ENCODE results near the gene CCDC178.

CCDC178 gene

DNA sequence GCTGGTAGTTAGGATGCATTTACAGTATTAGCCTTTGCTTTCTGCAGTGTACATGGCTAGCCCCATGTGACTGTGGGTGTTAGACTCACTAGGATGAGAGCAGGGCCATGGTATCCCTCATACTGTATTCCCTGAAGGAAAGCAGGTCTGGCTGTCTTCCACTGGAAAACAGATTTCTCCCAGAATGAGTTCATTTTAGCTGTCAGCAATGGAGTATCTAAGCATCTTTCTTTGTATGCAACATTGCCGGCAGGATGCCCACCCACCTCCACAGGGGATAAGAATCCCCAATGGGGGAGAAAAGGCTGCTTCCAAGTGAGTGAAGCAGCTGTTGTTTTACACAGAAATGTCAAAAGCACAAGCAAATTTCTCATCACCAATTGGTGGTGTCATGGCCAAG is 525.0 kb downstream of the CCDC178 start:
- no peak for DNase-seq (ENCODE audit: low spot score)

DNA sequence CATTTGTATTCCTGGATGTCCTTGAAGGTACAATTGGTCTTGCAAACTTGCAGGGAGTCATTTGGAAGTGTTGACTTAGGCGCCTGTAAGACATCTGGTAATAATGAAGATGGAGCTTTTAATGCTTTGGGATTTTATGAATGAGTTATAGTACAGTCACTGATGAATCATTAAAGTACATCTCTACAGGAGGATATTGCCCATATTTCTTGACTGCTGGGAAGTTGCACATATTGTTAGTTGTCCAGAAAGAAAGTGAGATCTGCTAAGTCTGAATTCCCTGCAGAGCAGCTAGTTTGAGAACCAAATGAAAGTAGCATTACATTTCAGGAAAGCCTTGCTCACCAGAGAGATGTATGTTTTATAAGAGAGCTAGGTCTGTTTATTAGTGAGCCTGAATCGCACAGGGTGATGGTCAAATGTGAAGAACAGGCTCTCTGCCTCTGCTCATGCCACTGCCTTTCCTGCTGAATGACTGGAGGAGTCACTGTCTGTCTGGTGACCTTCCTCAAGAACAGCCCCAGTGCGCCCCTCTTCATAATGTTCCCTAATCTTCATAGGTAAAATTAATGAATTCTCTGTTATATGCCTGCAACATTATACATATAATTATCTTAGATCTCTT is 528.7 kb downstream of the CCDC178 start:
- no peak for DNase-seq (ENCODE audit: low spot score)

DNA sequence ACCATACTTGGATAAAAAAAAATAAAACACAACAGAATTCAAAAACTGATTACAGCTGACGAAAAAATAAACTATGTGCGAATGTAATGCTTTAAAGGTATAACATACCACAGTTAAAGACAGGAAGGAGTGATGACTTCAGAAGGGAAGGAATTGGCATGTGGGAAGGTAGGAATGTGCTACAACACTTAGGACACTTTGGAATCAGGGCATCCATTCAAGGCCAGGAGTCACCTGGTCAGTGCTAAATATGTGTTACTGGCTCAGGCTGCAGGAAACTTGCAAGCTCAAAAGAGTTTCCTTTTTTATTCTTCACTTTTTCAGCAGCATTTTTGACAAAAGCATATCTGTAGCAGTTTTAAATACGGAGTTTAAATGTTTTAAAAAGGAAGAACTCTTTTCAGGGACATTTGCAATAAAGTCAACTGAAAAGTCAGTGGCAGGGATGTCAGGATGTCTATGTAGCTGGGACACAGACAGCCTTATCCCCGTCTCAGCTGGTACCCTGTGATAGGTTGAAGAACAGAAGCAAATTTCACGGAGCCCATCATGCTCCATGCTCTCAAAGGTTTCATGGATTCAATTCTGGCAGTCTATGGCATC is 529.7 kb downstream of the CCDC178 start:
- DNase-seq (ENCODE audit: low spot score) = no peak

DNA sequence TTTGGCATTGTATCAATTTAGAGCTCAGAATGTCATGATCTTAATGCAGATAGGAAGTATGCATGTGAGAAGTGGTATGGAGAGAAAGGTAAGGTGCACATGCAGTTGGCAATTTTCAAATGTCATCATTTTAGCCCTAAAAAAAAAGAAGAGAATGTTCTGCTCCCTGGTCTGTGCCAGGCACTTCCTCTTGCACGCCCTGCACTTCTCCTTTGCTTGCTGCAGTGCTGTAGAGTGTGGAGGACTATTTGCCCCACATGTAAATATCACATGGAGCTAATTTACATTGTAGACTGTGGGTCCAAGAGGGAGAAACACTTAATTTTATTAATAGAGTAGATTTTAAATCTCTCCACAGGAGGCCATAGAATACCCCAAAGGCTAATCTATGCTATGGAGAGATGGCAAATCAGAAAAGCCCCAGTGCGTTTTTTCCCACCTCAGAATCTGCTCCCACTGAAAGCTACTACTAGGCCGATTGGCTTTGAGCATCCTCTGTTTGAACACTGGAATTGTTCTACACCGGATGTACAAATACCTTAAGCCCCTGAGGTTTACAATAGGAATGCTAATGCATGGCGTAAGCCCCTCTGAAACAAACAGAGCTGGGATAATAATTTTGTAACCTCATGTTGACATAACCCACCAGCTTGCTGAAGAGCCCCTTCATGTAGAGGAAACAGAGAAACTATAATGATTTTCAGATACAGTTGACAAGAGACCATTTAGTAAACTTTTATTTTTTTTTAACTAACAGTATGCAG is 530.5 kb downstream of the CCDC178 start:
- DNase-seq (ENCODE audit: low spot score) = no peak

DNA sequence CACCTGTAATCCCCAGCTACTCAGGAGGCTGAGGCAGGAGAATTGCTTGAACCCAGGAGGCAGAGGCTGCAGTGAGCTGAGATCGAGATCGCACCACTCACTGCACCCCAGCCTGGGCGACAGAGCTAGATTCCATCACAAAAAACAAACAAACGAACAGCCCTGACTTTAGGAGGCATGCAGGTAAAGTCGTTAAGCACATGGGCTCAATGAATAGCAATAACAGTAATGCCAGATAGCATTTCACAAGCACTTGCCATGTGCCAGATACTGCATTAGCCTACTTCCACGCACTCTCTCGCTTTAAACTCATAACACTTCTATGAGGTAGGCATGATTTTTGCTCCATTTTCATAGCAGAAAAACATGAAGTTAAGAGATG is 532.1 kb downstream of the CCDC178 start:
- no peak for DNase-seq (ENCODE audit: low spot score)

DNA sequence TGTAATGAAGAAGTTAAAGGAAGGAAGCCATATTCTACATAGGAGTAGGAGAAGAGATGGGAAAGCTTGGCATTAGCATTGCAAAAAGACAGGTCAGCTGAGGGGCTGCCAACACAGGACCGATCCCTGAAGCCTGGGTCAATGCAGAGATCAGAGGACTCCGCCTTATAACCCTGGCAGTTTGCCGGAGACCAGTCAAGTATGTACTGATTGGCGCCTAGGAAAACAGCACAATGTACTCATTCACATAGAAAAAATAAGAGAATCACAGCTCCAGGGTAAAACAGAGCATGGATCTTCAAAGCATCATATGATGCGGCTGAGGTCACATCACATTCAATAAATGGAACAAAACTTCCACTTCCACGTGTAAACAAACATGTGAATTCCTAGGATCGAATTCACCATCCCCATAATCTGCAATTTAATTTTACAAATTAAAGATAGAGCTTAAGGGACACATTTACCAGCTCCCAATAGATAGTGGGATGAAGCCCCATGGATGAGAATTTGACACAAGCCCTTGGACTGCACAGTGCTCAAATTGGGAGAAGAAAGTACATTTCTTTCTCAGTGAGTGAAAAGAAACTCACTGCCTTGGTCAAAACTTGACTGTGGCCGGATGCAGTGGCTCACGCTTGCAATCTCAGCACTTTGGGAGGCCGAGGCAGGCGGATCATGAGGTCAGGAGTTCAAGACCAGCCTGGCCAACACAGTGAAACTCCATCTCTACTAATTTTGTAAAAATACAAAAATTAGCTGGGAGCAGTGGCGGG is 532.7 kb downstream of the CCDC178 start:
- no peak for DNase-seq (ENCODE audit: low spot score)

DNA sequence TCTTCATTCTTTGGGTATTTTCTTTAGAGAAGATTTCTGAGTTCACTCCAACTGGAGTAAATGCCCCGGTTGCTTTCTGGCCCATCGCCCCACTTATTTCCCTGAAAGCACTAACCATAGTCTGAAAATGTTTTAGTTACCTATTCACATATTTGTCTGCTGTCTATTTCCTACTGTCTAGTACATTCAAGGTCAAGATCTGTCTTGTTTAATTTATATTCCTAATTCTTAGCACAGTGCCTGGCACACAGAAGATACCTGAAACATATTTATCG is 533.3 kb downstream of the CCDC178 start:
- no peak for DNase-seq (ENCODE audit: low spot score)

DNA sequence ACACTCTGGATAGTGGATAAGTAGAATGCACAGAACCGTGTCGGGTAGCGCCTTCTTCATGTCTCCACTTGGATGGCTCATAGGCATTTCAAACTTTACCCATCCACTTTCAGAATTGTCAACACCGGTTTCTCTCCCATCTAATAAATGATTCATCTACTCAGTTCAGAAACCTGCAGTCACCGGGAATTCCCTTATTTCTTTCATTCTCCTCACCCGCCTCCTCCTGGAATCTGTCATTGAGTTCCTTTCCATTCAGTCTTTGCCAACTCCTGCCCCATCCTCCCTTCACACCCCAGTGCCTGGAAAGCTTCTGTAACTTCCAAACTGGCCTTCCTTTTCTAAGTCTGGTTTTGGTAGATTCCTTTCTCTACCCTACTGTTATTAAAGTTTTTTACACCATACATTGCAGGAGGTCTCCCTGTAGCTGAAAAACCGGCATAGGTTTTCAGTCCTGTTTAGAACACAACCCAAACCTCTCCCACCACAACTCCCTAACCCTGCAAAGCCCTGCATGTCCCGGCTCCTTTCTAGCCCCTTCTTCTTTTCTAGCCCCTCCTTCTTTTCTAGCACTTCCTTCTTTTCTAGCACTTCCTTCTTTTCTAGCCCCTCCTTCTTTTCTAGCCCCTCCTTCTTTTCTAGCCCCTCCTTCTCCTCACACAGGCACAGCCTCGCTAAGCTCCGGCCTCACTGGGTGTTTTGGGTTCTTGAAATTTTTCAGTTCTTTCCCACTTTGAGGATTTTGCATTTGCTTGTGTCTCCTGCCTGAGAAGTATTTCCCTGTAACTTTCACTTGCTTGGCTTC is 533.8 kb downstream of the CCDC178 start:
- DNase-seq (ENCODE audit: low spot score) = no peak

DNA sequence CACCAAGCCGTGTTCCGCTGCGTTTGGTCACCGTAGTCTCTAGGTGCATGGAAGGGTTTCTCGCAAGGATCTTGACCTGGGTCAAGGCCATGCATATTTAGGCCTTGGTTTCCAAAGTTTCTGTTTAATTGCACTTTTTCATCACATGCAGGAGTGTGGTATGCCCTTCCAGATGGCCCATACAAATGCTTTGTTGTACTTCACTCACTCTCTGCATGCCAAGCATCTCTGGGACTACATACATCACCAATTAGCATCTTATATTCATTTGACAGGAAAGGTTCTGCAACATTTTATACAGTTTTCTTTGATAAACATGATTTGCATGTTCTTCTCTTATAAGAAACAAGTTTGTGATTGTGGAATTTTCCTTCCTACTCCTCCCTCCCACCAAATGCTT is 534.9 kb downstream of the CCDC178 start:
- no peak for DNase-seq (ENCODE audit: low spot score)

DNA sequence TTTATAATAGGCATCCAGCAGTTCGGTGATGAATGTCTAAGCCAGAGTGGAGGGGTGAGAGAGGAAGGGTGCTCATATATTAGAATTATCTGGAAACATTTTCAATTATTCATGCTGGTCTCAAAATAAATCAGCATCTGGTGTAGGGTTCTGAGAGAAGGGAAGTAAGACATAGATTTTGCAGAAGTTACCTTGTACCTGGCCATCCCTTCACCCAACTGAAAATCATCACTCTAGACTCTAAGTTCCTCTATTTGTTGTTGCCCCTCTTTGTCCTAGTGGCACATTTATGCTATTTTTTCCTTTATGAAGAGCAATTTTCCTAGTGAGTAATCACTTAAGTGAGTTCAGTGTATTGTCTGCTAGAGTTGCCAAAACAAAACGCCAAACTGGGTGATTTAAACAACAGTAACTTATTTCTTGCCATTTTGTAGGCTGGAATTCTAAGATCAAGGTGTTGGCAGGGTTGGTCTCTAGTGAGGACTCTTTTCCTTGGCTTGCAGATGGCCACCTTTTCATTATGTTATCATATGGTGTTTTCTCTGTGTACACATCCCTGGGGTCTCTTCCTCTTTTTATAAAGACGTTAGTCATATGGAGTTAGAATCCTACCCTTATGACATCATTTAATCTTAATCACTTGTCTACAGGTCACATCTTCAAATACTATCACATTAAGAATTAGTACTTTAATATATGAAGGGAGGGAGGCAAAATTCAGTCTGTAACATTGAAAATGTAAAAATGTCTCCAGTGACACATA is 537.8 kb downstream of the CCDC178 start:
- no peak for DNase-seq (ENCODE audit: low spot score)

DNA sequence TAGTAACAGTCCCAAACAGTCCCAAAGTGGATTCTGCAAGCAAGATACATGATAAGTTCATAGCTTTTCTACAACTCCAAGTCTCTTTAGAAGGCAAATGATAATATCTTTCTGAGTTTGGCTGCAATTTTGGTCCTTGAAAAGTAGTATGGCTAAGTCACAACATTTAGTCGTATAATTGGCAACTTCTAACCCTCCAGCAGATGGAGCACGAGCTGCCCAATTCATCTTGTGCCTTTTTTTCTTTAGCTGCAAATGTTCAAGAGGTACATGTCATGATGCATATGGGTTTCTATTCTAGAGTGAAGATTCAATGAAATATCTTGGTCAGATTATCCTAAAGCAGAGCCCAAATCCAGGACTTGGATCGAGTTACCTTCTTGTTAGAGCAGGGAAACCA is 540.7 kb downstream of the CCDC178 start:
- DNase-seq (ENCODE audit: low spot score) = no peak

DNA sequence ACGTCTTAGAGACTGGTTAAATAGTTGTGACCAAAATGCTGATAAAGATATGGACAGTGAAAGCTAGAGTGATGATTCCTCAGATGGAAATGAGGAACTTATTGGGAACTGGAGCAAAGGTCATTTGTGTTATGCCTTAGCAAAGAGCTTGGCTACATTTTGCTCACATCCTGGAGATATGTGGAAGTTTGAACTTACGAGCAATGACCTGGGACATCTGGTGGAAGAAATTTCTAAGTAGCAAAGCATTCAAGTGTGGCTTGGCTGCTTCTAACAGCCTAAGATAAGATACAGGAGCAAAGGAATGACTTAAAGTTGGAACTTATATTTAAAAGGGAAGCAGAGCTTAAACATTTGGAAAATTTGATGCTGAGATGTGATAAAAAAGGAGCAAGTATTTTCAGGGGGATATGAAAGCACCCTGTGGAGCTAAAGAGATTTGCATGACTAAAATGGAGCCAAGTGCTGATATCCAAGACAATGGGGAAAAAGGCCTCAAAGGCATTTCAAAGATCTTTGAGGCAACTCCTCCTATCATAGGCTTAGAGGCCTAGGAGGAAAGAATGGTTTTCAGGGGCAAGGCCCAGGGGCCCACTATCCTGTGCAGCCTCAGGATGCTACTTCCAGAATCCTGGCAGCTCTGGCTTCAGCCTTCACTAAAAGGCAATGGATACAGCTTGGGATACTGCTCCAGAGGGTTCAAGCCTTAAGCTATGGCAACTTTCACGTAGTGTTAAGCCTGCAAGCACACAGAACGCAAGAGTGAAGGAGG is 543.6 kb downstream of the CCDC178 start:
- DNase-seq (ENCODE audit: low spot score) = no peak

DNA sequence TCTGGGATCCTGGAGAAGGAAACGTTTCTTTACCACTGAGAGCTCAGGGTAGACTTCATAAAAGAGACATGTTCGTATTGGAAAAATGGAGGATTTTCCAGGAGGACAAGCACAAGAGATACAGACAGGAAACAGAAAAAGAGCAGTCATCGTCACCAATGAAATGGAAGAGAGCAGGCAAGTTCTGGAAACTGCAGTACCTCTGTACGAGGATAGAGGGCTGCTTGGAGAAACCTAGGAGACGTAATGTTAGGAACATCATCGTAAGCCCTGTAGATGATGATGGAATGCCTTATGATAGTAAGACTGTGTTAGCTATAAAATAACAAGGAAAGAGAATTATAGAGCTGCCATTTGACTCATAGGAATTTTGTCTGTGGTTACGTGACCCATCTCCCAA is 546.6 kb downstream of the CCDC178 start:
- DNase-seq (ENCODE audit: low spot score) = no peak

DNA sequence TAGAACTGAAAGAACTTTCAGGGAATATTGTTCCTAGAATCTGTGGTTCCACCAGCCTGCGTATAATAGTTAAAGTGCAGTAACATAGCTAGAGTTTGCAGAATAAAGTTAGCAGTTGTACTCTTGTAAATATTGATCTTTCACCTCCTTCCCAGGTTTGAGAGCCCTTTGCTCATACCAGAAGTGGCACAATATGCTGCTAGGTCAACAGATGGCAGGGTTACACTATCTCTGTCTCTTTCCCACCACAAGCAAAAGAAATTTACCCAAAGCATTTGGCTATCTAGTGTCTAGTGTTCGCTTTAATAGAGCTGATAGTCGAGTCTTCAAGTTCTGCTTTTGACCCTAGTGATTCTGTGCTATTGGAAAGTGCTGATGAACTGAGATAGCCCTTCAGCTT is 548.7 kb downstream of the CCDC178 start:
- DNase-seq (ENCODE audit: low spot score) = no peak

DNA sequence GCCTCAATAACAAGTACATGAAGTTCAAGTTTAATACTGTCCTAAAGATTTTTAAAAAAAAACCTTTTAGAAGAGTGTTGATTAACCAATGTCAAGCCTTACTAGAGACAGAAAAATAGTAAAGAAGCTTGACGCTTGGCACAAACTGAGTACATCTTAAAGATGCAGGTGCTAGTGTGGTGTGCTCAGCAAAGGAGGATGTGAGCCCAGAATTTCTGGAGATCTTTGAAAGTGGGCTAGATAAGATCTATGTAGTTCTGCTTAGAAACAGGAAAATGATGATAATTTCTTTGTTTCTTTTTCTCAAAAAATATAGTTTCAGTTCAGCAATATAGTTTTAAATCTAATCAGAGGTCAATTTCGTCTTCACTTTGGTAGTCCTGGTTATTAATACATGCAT is 549.4 kb downstream of the CCDC178 start:
- DNase-seq (ENCODE audit: low spot score) = no peak

DNA sequence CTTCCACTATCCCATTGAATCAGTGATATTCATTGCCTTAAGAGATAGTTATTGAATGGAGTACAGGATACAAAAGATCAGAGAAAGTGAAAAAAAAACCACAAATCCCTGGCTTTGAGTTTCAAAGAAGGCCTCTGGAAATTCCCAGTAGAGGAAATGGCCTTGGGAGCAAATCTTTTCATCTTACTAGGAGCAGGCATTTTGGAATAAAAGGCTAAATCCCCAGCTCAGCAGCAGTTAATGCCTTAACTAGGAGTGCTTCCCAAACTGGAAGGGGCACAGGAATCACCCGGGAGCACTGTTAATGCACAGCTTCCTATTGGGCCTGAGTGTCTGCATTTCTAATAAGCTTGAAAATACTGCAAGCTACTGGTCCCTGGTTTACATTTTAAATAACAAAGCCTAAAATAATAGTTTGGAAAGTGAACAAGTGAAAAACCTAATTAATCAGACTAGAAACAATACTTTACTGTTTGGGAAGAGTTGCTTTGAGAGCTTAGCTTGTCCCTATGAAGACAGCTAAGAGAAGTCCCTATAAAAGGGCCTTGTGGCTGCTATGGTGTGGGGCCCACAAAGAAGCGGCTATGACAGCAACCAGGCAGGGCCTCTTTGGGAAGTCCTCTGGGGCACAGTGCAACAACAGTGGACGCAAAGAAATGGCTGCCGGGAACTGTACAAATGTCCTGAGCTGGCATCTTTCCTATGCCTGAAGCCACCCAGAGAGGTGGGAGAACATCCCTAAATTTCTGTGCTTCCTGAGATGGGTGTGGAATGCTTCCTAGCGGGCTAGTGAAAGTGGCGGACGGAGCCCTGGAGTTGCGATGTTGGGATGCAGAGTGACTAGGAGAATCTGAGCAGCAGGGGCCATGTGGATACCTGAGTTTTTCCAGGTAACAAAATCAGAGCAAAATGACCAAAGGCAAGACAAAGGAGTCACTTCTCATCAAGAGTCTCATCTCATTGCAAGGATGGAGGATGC is 550.6 kb downstream of the CCDC178 start:
- DNase-seq (ENCODE audit: low spot score) = no peak

DNA sequence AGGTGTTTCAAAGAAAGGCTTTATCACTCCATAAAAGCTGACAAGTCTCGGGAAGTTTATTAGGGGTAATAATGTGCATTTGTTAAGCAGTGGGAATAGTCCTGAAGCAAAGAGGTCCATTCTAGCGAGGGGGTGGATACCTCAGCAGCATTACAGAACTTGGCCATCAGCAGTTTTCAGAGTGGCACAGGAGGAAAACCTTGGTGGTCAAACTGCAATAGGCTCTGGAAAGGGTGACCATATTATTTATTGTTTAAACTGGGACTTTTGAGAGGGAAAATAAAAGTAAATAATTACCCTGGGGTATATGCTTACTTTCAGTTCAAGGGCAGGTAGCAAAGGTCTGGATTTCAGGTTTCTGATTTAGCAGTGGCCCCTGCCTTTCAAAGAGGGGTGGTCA is 552.2 kb downstream of the CCDC178 start:
- DNase-seq (ENCODE audit: low spot score) = no peak
